Stimulated activated CD8-positive, alpha-beta memory T cell treated with anti-CD3 and anti-CD28 coated beads, Interleukin-15, amount 100 ng/mL, for 24 hours (primary cell): ENCODE data around the gene LYST.
"Not testable (repeated sequence)": the region's sequence is repeated elsewhere in the genome, so short reads cannot be mapped to it uniquely, and the experiment has no call there.

Experiments
- DNase-seq: peaks from one replicate; pipeline ENCODE4 v3.0.0-alpha.2; 2020; ENCODE audit warnings: low read depth

The LYST gene

GRCh38 chr1:235757587-235758096, 109.1 kb downstream of the LYST start:
- no peak for DNase-seq

DNA sequence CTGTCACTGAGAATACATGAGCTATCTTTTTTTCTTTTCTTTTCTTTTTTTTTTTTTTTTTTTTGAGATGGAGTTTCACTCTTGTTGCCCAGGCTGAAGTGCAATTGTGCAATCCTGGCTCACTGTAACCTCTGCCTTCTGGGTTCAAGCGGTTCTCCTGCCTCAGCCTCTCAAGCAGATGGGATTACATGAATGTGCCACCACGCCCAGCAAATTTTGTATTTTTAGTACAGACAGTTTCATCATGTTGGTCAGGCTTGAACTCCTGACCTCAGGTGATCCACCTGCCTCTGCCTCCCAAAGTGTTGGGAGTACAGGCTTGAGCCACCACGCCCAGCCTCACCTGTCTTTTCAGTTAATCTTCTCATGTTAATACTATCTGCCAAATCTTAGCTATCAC, 112.5 kb downstream of the LYST start:
- not testable (repeated sequence) for DNase-seq

- no peak for DNase-seq
Measured at GRCh38 chr1:235749755-235750300, 116.9 kb downstream of the LYST start.

- no peak for DNase-seq
Measured at GRCh38 chr1:235748747-235749146, 118.0 kb downstream of the LYST start.

DNA sequence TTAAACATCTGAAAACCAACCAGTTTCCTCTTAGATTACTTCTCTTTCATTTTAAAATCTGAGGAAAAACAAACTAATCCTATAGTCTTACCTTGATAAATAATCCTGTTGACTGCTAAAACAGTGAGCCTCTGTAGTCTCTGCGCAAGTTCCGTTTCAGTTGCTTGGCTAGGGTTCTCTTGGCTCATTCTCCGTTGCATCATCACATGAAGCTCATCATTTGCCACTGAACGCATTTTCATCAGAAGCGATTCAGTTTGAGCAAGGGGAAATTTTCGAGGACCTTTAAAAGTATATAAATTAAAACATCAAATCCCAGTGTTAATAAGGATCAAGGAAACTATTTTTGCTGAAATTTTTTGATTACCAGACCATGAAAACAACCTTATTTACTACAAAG, 120.5 kb downstream of the LYST start:
- no peak for DNase-seq

GRCh38 chr1:235745503-235746136, 121.1 kb downstream of the LYST start:
- DNase-seq, result no peak

- DNase-seq, result no peak
Measured at GRCh38 chr1:235742914-235743599, 123.6 kb downstream of the LYST start.

GRCh38 chr1:235741294-235741693, 125.4 kb downstream of the LYST start:
- no peak for DNase-seq

GRCh38 chr1:235739631-235740030, 127.1 kb downstream of the LYST start:
- DNase-seq, result no peak

GRCh38 chr1:235739124-235739523, 127.6 kb downstream of the LYST start:
- no peak for DNase-seq

DNA sequence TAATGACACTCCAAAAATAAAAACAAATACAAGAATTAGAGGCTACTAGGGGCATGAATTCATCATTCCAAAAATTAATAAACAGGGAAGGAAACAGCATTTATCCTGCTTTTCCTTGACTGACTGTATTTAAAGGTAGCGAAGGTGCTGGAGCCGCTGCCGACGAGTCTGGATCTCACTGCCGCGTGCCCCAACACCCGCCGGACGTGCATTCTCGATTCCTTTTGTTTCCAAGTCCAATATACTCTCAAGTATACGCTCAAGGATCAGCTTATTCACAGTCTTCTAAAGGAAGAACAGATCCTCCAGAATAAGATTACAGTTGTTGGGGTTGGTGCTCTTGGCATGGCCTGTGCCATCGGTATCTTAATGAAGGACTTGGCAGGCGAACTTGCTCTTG, 129.0 kb downstream of the LYST start:
- DNase-seq, result no peak

DNA sequence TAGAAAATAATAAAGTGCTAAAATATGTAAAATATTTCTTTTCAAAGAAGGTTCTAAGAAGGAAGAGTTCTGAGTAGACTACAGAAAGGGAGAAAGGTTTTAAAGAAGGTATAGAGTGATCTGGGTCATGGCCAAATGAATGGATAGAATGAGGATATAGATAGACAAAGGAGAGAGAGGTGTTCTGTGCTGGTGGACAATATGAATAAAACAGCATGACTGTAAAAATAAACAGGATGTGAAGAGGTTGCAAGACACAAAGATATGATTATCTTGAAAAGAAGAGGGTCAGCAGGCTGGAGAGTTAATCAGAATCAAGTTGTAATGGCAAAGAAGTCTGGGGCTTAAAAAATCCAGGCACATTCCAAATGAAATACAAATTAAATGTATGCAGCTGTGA, 130.4 kb downstream of the LYST start:
- no peak for DNase-seq

GRCh38 chr1:235735621-235736020, 131.1 kb downstream of the LYST start:
- no peak for DNase-seq

DNA sequence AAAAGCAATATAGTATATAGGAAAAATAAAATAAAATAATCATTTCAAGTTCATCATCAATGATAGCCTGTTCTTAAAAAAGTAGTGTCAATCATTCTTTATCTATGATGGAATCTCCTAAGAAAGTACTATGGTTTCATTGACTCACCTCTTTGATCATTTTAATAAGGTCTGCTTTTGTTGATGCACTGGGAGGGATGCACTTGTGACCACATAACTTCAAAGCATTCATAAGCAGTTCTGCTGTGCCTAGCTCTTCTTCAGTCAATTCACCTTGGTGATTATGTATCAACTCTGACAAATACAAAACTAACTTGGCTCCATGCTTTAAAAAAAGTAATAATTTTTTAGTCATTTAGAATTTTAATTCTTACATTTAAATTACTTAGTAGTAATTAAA, 132.4 kb downstream of the LYST start:
- no peak for DNase-seq

DNA sequence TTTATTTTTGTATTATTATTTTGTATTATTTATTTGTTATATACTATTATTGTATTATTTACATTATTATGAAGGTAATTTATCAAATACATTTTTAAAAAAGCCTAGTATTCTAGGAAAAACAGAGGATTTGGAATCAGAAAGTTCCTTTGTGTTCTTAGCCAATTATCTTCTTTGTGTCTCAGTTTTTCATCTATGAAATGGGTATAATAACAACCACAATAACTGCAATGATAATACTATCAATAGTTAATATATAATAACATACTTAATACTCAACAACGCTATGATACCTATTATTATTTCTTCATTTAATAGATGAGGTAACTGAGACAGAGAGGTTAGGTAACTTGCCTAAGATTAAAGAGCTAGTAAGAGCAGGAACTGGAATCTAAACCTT, 136.7 kb downstream of the LYST start:
- DNase-seq, result no peak

GRCh38 chr1:235726557-235726956, 140.1 kb downstream of the LYST start:
- no peak for DNase-seq

DNA sequence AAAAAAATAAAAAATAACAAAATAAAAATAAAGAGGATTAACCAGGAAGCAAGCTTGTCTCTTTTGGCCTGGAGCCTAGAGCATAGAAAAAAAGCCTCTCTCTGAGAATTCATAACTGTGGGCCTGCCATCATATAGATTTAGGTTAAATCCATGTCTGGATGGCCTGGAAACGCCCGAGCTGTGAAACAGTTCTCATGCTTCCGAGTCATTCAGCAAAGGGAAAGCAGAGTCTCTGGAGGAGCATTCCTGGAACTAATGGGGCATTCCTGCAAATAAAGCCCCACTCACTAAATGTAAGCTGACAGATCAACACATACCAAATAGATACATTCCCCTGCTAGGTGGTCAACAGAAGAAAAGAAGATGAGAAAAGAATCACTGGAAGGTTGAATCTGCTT, 141.3 kb downstream of the LYST start:
- no peak for DNase-seq

GRCh38 chr1:235724730-235725129, 142.0 kb downstream of the LYST start:
- DNase-seq, result no peak

DNA sequence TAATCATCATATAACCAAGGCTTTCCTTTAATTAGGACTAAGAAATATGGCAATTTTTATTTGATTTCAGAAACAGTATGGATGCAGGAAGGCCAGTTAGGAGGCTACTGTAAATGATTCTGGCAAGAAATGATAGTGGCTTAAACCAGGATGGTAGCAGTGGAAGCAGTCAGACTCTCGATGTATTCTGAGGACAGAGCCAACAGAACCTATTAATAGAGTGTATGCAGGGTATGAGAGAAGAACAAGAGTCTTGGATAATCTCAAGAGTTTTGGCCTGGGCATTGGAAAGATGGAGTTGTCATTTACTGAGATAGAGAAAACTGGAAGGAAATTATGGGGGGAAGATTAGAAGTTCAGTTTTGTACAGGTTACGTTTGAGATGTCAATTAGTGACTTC, 143.8 kb downstream of the LYST start:
- DNase-seq, result no peak

DNA sequence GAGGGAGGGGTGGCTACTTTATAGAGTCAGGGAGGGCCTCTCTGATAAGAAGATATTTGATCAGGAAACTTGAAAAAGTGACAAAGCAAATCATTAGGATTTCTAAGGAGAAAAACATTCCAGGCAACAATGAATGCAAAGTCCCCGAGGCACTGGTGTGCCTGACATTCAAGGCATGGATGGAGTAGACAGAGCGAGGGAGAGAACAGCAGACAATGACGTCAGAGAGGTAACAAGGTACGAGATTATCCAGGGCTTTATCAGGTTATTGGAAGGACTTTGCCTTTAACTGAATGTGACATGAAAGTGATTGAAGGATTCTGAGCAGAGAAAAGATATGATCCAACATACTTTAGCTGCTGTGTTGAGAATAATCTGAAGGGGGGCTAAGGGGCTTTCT, 144.7 kb downstream of the LYST start:
- DNase-seq, result no peak

- DNase-seq, result no peak
Measured at GRCh38 chr1:235720544-235720943, 146.2 kb downstream of the LYST start.

- no peak for DNase-seq
Measured at GRCh38 chr1:235714205-235714897, 152.4 kb downstream of the LYST start.

- DNase-seq, result no peak
Measured at GRCh38 chr1:235712812-235713211, 153.9 kb downstream of the LYST start.
